Measurements from ENCODE around the gene SSBP3.

SSBP3 gene

DNA sequence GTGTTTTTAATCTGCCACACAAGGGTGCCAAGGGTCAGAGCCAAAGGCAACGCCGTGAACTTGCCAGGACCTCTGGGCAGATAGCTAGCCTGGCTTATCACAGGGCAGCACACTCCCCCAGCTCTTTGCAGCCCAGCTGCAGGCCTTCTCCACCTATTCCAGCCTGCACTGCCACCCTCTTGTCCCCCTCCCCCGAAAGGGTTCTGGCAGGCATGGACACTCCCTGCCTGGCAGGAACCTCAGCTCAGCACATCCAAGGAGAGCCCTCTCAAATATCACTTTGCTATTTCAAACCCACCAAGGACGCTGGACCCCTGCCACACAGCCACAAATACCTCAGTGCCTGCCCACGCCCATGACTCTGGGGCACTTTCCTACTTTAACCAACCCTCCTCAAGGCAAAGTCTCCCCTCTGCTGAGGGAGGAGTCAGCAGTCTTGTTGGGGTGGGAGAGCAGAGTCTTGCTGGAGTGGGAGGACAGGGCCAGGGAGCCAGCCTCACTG lies 9.1 kb downstream of the SSBP3 start:
- Histone ChIP-seq H3K4me2 (ENCODE audit: insufficient read depth, low read length) (no peak overlapping the region), H3K9ac (ENCODE audit: low read depth, low read length) (no peak overlapping the region), H3K4me1 (ENCODE audit: insufficient read depth, low read length) (peaks cover 17% of the 10 kb centered on the region), H3K36me3 (ENCODE audit: insufficient read depth, low read length) (peaks cover 93% of the 10 kb centered on the region), H3K4me3 (ENCODE audit: low read depth in 1 of 2, low read length in 2 of 2) (no peak overlapping the region), H2AFZ (ENCODE audit: low read depth, low read length) (no peak overlapping the region), H3K9me3 (ENCODE audit: insufficient read depth, low read length, severe bottlenecking) (no peaks in the 10 kb centered on the region), H4K20me1 (ENCODE audit: insufficient read depth, low read length) (peaks cover 76% of the 10 kb centered on the region), H3K27ac (ENCODE audit: low read length) (0 out of 2 replicates have a peak overlapping the region, but pooled peaks have one; percentile 14), H3K27me3 (ENCODE audit: insufficient read depth, low read length, poor library complexity) (no peaks in the 10 kb centered on the region), H3K79me2 (ENCODE audit: insufficient read depth, low read length) (peaks cover 96% of the 10 kb centered on the region)
- no peak for ATAC-seq (ENCODE audit: insufficient read depth, low read depth)
- TF ChIP-seq, protein P1, sequence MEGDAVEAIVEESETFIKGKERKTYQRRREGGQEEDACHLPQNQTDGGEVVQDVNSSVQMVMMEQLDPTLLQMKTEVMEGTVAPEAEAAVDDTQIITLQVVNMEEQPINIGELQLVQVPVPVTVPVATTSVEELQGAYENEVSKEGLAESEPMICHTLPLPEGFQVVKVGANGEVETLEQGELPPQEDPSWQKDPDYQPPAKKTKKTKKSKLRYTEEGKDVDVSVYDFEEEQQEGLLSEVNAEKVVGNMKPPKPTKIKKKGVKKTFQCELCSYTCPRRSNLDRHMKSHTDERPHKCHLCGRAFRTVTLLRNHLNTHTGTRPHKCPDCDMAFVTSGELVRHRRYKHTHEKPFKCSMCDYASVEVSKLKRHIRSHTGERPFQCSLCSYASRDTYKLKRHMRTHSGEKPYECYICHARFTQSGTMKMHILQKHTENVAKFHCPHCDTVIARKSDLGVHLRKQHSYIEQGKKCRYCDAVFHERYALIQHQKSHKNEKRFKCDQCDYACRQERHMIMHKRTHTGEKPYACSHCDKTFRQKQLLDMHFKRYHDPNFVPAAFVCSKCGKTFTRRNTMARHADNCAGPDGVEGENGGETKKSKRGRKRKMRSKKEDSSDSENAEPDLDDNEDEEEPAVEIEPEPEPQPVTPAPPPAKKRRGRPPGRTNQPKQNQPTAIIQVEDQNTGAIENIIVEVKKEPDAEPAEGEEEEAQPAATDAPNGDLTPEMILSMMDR (IDR thresholded peaks at IDR 0.05; ENCODE audit: borderline replicate concordance, extremely low read depth, low read length, poor library complexity, severe bottlenecking), result no peak
- TF ChIP-seq EZH2 (IDR thresholded peaks at IDR 0.05; ENCODE audit: borderline replicate concordance, low read depth, low read length, severe bottlenecking), result no peak
- DNase-seq, result no peak

DNA sequence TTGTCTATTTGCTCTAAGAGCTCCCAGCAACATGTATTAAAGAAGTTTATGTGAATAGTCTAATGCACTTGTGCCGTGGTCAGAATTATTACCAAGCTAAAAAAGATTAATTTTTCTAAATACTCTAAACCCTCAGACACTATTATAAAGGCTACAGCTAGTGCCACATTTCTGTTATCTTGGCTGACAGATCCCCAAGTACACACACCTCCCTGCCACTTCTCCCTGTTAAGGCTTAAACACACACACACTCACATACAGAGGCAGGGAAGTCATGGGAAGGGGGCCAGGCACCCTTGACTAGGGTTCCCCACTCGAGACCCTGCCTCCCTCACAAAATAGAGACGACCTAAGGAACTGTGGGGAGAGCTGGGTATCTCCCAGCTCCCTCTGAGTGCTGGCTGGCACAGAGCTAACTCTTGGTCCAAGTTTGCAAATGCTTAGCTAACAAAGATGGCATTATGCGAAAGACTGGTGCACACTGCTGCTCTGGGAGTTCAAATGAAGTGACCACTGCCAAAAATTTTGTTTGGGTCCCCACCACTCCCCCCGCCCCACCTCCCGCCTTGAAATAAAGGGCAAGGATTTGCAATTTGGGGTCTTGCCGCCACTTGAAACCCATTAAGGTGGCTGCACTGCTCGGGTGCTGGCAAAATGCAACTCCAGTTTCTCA lies 9.8 kb downstream of the SSBP3 start:
- no peaks in the 10 kb centered on the region for H3K27me3 ChIP-seq (ENCODE audit: insufficient read depth, low read length, poor library complexity)

DNA sequence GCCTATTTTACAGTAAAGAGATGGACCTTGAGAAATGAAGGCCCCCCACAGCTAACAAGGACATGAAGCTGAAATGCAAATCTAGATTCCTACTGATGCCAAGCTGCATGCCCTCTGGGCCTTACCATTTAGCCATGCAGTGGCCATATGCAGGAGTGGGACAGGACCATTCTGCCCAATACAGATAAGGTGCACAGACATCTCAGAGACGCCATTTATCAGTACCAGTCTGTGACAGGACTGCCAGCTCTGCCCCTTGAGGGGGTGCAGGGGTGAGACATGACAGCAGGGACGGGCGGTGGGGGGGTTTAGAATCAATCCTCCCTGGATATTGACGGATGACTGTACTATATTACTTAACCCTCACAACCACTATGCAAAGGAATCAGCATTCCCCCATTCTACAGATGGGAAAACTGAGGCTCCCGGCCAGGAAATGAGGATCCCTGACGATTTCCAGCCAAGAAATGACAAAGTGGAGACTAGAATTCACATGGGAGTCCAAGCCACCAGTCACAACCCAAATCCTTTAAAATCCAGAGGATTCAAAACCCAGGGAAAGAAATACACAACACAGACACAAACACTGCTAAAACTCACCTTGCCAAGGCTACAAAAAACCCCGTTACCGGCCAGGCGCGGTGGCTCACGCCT lies 10.8 kb downstream of the SSBP3 start:
- Histone ChIP-seq H3K79me2 (ENCODE audit: insufficient read depth, low read length) (peaks cover 96% of the 10 kb centered on the region), H3K27ac (ENCODE audit: low read length) (no peak overlapping the region), H2AFZ (ENCODE audit: low read depth, low read length) (no peak overlapping the region), H3K4me2 (ENCODE audit: insufficient read depth, low read length) (no peak overlapping the region), H3K9me3 (ENCODE audit: insufficient read depth, low read length, severe bottlenecking) (no peaks in the 10 kb centered on the region), H3K4me1 (ENCODE audit: insufficient read depth, low read length) (peaks cover 5% of the 10 kb centered on the region; the same call in 1 of the 2 replicates), H3K36me3 (ENCODE audit: insufficient read depth, low read length) (peaks cover 93% of the 10 kb centered on the region), H3K27me3 (ENCODE audit: insufficient read depth, low read length, poor library complexity) (no peaks in the 10 kb centered on the region), H4K20me1 (ENCODE audit: insufficient read depth, low read length) (peaks cover 81% of the 10 kb centered on the region), H3K9ac (ENCODE audit: low read depth, low read length) (no peak overlapping the region), H3K4me3 (ENCODE audit: low read depth in 1 of 2, low read length in 2 of 2) (no peak overlapping the region)
- no peak for ATAC-seq (ENCODE audit: insufficient read depth, low read depth)
- DNase-seq, result no peak
- TF ChIP-seq EZH2 (IDR thresholded peaks at IDR 0.05; ENCODE audit: borderline replicate concordance, low read depth, low read length, severe bottlenecking), result no peak
- TF ChIP-seq, protein P1 (IDR thresholded peaks at IDR 0.05; ENCODE audit: borderline replicate concordance, extremely low read depth, low read length, poor library complexity, severe bottlenecking), result no peak

More for the DNA sequence above, 9.8 kb downstream of the SSBP3 start:
- Histone ChIP-seq H3K27ac (ENCODE audit: low read length) (no peak overlapping the region), H2AFZ (ENCODE audit: low read depth, low read length) (no peak overlapping the region), H3K79me2 (ENCODE audit: insufficient read depth, low read length) (peaks cover 96% of the 10 kb centered on the region), H3K9ac (ENCODE audit: low read depth, low read length) (no peak overlapping the region), H3K4me1 (ENCODE audit: insufficient read depth, low read length) (peaks cover 12% of the 10 kb centered on the region), H3K36me3 (ENCODE audit: insufficient read depth, low read length) (peaks cover 93% of the 10 kb centered on the region), H4K20me1 (ENCODE audit: insufficient read depth, low read length) (peaks cover 81% of the 10 kb centered on the region), H3K4me3 (ENCODE audit: low read depth in 1 of 2, low read length in 2 of 2) (no peak overlapping the region), H3K4me2 (ENCODE audit: insufficient read depth, low read length) (no peak overlapping the region), H3K9me3 (ENCODE audit: insufficient read depth, low read length, severe bottlenecking) (no peaks in the 10 kb centered on the region)
- DNase-seq (no peak), ATAC-seq (ENCODE audit: insufficient read depth, low read depth) (no peak)
- no peak for TF ChIP-seq EZH2 (IDR thresholded peaks at IDR 0.05; ENCODE audit: borderline replicate concordance, low read depth, low read length, severe bottlenecking)
- TF ChIP-seq, protein P1 (IDR thresholded peaks at IDR 0.05; ENCODE audit: borderline replicate concordance, extremely low read depth, low read length, poor library complexity, severe bottlenecking), result no peak

Measured in DND-41 (cell line).